Brain microvascular endothelial cell (primary cell): ENCODE results near the gene ASPSCR1.

Experiments
- DNase-seq: peaks from one replicate; pipeline ENCODE4 v3.0.0-alpha.2; 2020
- H3K27ac ChIP-seq: fragments of 250-450 bp; sonication (Bioruptor Pico); 2 replicates; pipeline ENCODE4 v1.5.1; 2020; ENCODE audit warnings: mild to moderate bottlenecking, moderate library complexity
- H3K27me3 ChIP-seq: fragments of 250-450 bp; sonication (Bioruptor Pico); replicated peaks from 2 replicates; pipeline ENCODE4 v1.5.1; 2020; ENCODE audit warnings: mild to moderate bottlenecking
- H3K36me3 ChIP-seq: fragments of 250-450 bp; sonication (Bioruptor Pico); replicated peaks from 2 replicates; pipeline ENCODE4 v1.5.1; 2020; ENCODE audit warnings: mild to moderate bottlenecking
- H3K4me3 ChIP-seq: 2 replicates; pipeline ENCODE4 v1.5.1; 2011; ENCODE audit warnings: low read depth, mild to moderate bottlenecking, control low read depth, low read length, moderate library complexity
- CTCF ChIP-seq: IDR thresholded peaks from 2 replicates; pipeline ENCODE4 v1.5.1; 2011; ENCODE audit warnings: low read depth, mild to moderate bottlenecking, moderate library complexity, low read length, control low read depth, inconsistent platforms; ENCODE audit errors: missing control alignments
- in situ Hi-C: cut with HindIII; loops from 2 replicates; pipeline ENCODE4 v1.10.0; 2017; ENCODE audit warnings: low sequenced_read_pairs, low pct_ligation_motif_present

ASPSCR1 gene

GRCh38 chr17:81930142-81931125 lies 47.0 kb upstream of the ASPSCR1 start:
- in situ Hi-C loops = no loop called here
- no peak for DNase-seq
- Histone ChIP-seq H3K36me3 (peaks cover 10% of the 10 kb centered on the region), H3K4me3 (no peak overlapping the region), H3K27ac (no peak overlapping the region), H3K27me3 (no peaks in the 10 kb centered on the region)
- TF ChIP-seq CTCF = no peak

GRCh38 chr17:81931189-81931556 lies 46.3 kb upstream of the ASPSCR1 start:
- in situ Hi-C loops = no loop called here
- H3K27me3 ChIP-seq = no peaks in the 10 kb centered on the region
- no peak overlapping the region for H3K27ac ChIP-seq
- no peak for TF ChIP-seq CTCF
- H3K36me3 ChIP-seq = peaks cover 10% of the 10 kb centered on the region
- DNase-seq = no peak
- H3K4me3 ChIP-seq = no peak overlapping the region

GRCh38 chr17:81931557-81932332 lies 45.7 kb upstream of the ASPSCR1 start:
- H3K27me3 ChIP-seq = no peaks in the 10 kb centered on the region
- peaks cover 10% of the 10 kb centered on the region for H3K36me3 ChIP-seq
- TF ChIP-seq CTCF = no peak
- no peak overlapping the region for H3K4me3 ChIP-seq
- DNase-seq = no peak
- H3K27ac ChIP-seq = no peak overlapping the region
- in situ Hi-C loops = no loop called here

- in situ Hi-C loops = no loop called here
- peaks cover 10% of the 10 kb centered on the region for H3K36me3 ChIP-seq
- H3K4me3 ChIP-seq = no peak overlapping the region
- no peak overlapping the region for H3K27ac ChIP-seq
- no peaks in the 10 kb centered on the region for H3K27me3 ChIP-seq
- no peak for TF ChIP-seq CTCF
- DNase-seq = no peak
These were observed 45.0 kb upstream of the ASPSCR1 start for GRCh38 chr17:81932333-81932983.

- in situ Hi-C loops = no loop called here
- TF ChIP-seq CTCF = no peak
- H3K4me3 ChIP-seq = no peak overlapping the region
- H3K27me3 ChIP-seq = no peaks in the 10 kb centered on the region
- peaks cover 10% of the 10 kb centered on the region for H3K36me3 ChIP-seq
- no peak overlapping the region for H3K27ac ChIP-seq
- DNase-seq = no peak
These were observed 44.2 kb upstream of the ASPSCR1 start for GRCh38 chr17:81933178-81933699.
